H1 (cell line): ENCODE measurements around the gene DLG5.

Experiments
- EP300 ChIP-seq, 2 experiments: IDR thresholded peaks; 1 replicate in 1 of 2; 2 replicates in 1 of 2; pipeline ENCODE4 v1.6.1; 2011 to 2012; ENCODE audit warnings: low read depth in 2 of 2, low read length in 2 of 2, mild to moderate bottlenecking in 2 of 2, borderline replicate concordance in 1 of 2, inconsistent platforms in 1 of 2, moderate library complexity in 1 of 2
- EZH2 ChIP-seq: fragments of 200-600 bp; sonication (generic); IDR thresholded peaks from 2 replicates; pipeline ENCODE4 v1.7.1; 2012; ENCODE audit warnings: low read depth, mild to moderate bottlenecking, moderate library complexity, low read length, inconsistent platforms; ENCODE audit not compliant: severe bottlenecking
- HDAC2 ChIP-seq, 2 experiments: fragments of 300-600 bp in 1 of 2; sonication (generic) in 1 of 2; IDR thresholded peaks; 2 replicates each; pipeline ENCODE4 v1.6.1; 2011 to 2012; ENCODE audit warnings: low read depth in 2 of 2, low read length in 2 of 2, mild to moderate bottlenecking in 2 of 2, moderate library complexity in 2 of 2, borderline replicate concordance in 1 of 2, inconsistent platforms in 1 of 2
- JUND ChIP-seq: IDR thresholded peaks from 2 replicates; pipeline ENCODE4 v1.6.1; 2011; ENCODE audit warnings: mild to moderate bottlenecking, improper control_type of control experiment, low read length
- NANOG ChIP-seq: IDR thresholded peaks from 2 replicates; pipeline ENCODE4 v1.6.1; 2011; ENCODE audit warnings: low read length, low read depth, mild to moderate bottlenecking, inconsistent platforms; ENCODE audit not compliant: insufficient read depth, poor library complexity, severe bottlenecking
- NRF1 ChIP-seq: IDR thresholded peaks from 2 replicates; pipeline ENCODE4 v1.6.1; 2011; ENCODE audit warnings: mild to moderate bottlenecking, low read depth, low read length, improper control_type of control experiment
- PHF8 ChIP-seq: fragments of 200-600 bp; sonication (generic); conservative IDR thresholded peaks from 2 replicates; pipeline ENCODE4 v1.7.1; 2012; ENCODE audit warnings: low read depth, mild to moderate bottlenecking, inconsistent platforms, low read length, moderate library complexity
- POLR2A ChIP-seq, 2 experiments: IDR thresholded peaks; 1 replicate in 1 of 2; 2 replicates in 1 of 2; pipeline ENCODE4 v1.6.1; 2011; ENCODE audit warnings: low read depth in 2 of 2, low read length in 2 of 2, mild to moderate bottlenecking in 2 of 2; ENCODE audit errors: control extremely low read depth in 1 of 2
- POLR2AphosphoS5 ChIP-seq: IDR thresholded peaks from 2 replicates; pipeline ENCODE4 v1.6.1; 2011; ENCODE audit warnings: low read depth, low read length
- SAP30 ChIP-seq: fragments of 300-600 bp; sonication (generic); IDR thresholded peaks from 2 replicates; pipeline ENCODE4 v1.7.1; 2012; ENCODE audit warnings: low read length, moderate library complexity, mild to moderate bottlenecking, inconsistent platforms; ENCODE audit not compliant: insufficient read depth, insufficient replicate concordance
- TAF1 ChIP-seq: IDR thresholded peaks from 2 replicates; pipeline ENCODE4 v1.6.1; 2011; ENCODE audit warnings: mild to moderate bottlenecking, low read depth, low read length
- TCF12 ChIP-seq: IDR thresholded peaks from 2 replicates; pipeline ENCODE4 v1.6.1; 2011; ENCODE audit warnings: low read depth, mild to moderate bottlenecking, low read length
- USF2 ChIP-seq: IDR thresholded peaks from 2 replicates; pipeline ENCODE4 v1.6.1; 2011; ENCODE audit warnings: low read length, improper control_type of control experiment
- TF ChIP-seq, protein P1 (sequence below), 3 experiments: IDR thresholded peaks; 1 replicate in 2 of 3; 2 replicates in 1 of 3; pipeline versions ENCODE4 v1.5.1 to v1.6.1; 2011; ENCODE audit warnings: low read length in 3 of 3, mild to moderate bottlenecking in 3 of 3, inconsistent platforms in 2 of 3, low read depth in 1 of 3, moderate library complexity in 1 of 3; ENCODE audit not compliant: insufficient read depth in 1 of 3; ENCODE audit errors: control extremely low read depth in 1 of 3

DNA sequence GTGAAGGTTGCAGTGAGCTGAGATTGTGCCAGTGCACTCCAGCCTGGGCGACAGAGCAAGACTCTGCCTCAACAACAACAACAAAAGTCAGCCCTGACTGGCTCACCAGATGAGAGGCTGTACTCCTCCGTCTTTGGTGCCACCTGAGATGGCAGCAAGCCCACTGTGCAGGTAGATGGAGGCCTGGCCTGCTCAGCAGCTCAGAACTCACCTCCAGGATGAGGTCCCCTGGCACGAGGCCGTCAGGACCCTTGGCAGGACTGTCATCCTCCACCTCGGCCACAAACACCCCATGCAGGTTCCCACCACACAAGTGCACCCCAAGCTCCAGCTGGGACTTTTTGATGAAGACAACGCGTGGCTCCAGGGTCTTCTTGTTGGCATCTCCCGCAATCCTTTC lies 117.2 kb downstream of the DLG5 start:
- TF ChIP-seq TCF12 (no peak), POLR2A (IDR thresholded peaks at IDR 0.05; ENCODE audit: control extremely low read depth in 1 of 2, low read depth in 2 of 2, low read length in 2 of 2) (no peak), EZH2 (no peak), JUND (no peak), NANOG (no peak), EP300 (IDR thresholded peaks at IDR 0.05; ENCODE audit: borderline replicate concordance in 1 of 2, low read depth in 2 of 2, low read length in 2 of 2) (no peak), PHF8 (no peak), TAF1 (no peak), NRF1 (no peak), HDAC2 (IDR thresholded peaks at IDR 0.05; ENCODE audit: borderline replicate concordance in 1 of 2, low read depth in 2 of 2, low read length in 2 of 2) (no peak), SAP30 (no peak), POLR2AphosphoS5 (no peak), USF2 (no peak)
- TF ChIP-seq, protein P1, sequence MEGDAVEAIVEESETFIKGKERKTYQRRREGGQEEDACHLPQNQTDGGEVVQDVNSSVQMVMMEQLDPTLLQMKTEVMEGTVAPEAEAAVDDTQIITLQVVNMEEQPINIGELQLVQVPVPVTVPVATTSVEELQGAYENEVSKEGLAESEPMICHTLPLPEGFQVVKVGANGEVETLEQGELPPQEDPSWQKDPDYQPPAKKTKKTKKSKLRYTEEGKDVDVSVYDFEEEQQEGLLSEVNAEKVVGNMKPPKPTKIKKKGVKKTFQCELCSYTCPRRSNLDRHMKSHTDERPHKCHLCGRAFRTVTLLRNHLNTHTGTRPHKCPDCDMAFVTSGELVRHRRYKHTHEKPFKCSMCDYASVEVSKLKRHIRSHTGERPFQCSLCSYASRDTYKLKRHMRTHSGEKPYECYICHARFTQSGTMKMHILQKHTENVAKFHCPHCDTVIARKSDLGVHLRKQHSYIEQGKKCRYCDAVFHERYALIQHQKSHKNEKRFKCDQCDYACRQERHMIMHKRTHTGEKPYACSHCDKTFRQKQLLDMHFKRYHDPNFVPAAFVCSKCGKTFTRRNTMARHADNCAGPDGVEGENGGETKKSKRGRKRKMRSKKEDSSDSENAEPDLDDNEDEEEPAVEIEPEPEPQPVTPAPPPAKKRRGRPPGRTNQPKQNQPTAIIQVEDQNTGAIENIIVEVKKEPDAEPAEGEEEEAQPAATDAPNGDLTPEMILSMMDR (IDR thresholded peaks at IDR 0.05; ENCODE audit: control extremely low read depth in 1 of 3, insufficient read depth in 1 of 3, low read depth in 1 of 3, low read length in 3 of 3), result no peak
